Esophagus muscularis mucosa (tissue), 4 donors: ENCODE data around the gene BEX4. TPM values are rescaled to one million over a fixed set of nuclear protein-coding genes. Genes with fewer than 3 reads are reported as not detected.
"Not testable (repeated sequence)": the region's sequence is repeated elsewhere in the genome, so short reads cannot be mapped to it uniquely, and the experiment has no call there.

Source experiments
- DNase-seq: peaks from one replicate; pipeline ENCODE4 v3.0.0-alpha.2; 2017; ENCODE audit errors: extremely low spot score
- H3K27ac ChIP-seq, 4 donors: fragments of 200-600 bp; sonication (generic); replicated peaks in 1 of 4; 1 replicate in 3 of 4; 2 replicates in 1 of 4; pipeline ENCODE4 v1.5.1; 2016 to 2019; ENCODE audit warnings: mild to moderate bottlenecking in 1 of 4
- H3K27me3 ChIP-seq, 4 donors: fragments of 200-600 bp; sonication (generic); one replicate each; pipeline versions ENCODE4 v1.5.1 to v1.6.0; 2016 to 2019
- H3K36me3 ChIP-seq, 4 donors: fragments of 200-600 bp; sonication (generic); one replicate each; pipeline ENCODE4 v1.5.1; 2016 to 2019
- H3K4me1 ChIP-seq, 4 donors: fragments of 200-600 bp; sonication (generic); one replicate each; pipeline ENCODE4 v1.5.1; 2016 to 2019
- H3K4me3 ChIP-seq, 4 donors: fragments of 200-600 bp; sonication (generic); 1 replicate in 2 of 4; 2 replicates in 2 of 4; pipeline ENCODE4 v1.5.1; 2016 to 2019; ENCODE audit warnings: mild to moderate bottlenecking in 4 of 4, moderate library complexity in 1 of 4
- H3K9me3 ChIP-seq, 4 donors: fragments of 200-600 bp; sonication (generic); 1 replicate in 3 of 4; 2 replicates in 1 of 4; pipeline ENCODE4 v1.5.1; 2016 to 2019
- CTCF ChIP-seq, 3 experiments: fragments of 200-600 bp in 2 of 3; fragments of 450-650 bp in 1 of 3; sonication (generic) in 2 of 3; IDR thresholded peaks; one replicate each; pipeline ENCODE4 v1.5.1; 2017 to 2019; ENCODE audit warnings: antibody characterized with exemption in 3 of 3, mild to moderate bottlenecking in 2 of 3, moderate library complexity in 1 of 3
- EP300 ChIP-seq: sonication (generic); formaldehyde crosslinking; IDR thresholded peaks from one replicate; pipeline ENCODE4 v1.6.1; 2017; ENCODE audit warnings: antibody characterized with exemption
- POLR2A ChIP-seq: fragments of 450-650 bp; IDR thresholded peaks from one replicate; pipeline ENCODE4 v1.6.1; 2017; ENCODE audit warnings: antibody characterized with exemption, moderate library complexity, mild to moderate bottlenecking, low read depth
- POLR2AphosphoS5 ChIP-seq, 2 donors: sonication (generic); formaldehyde crosslinking; IDR thresholded peaks; one replicate each; pipeline ENCODE4 v1.6.1; 2017; ENCODE audit warnings: antibody characterized with exemption in 2 of 2
- WGBS: methylation state at CpG from one replicate; pipeline ENCODE4 v1.1.5; 2018; 5-methylcytosine and 5-hydroxymethylcytosine counted together
- intact Hi-C: fragments of 100-400 bp; cut with DNase I; formaldehyde crosslinking; loops from one replicate; pipeline ENCODE4 v1.15.1; 2023
- total RNA-seq, 4 donors: library from RNA; depleted of rRNA; stranded (reverse); fragments of >200 nt; gene quantifications; one replicate each; pipeline versions ENCODE4 v1.1.0 to v1.2.1, GENCODE V29; 2016

Gene BEX4
- total RNA-seq, 4 donors from 2014 or later = 31.1 to 66.8 (median 49.0) TPM

- Histone ChIP-seq H3K27me3 (peaks cover 0 to 13% (median 0%) of the 10 kb centered on the region in 4 donors), H3K4me3 (no peak overlapping the region), H3K4me1 (peaks cover 0 to 3% (median 2%) of the 10 kb centered on the region in 4 donors), H3K9me3 (no peaks in the 10 kb centered on the region), H3K27ac (no peak overlapping the region), H3K36me3 (no peaks in the 10 kb centered on the region)
- TF ChIP-seq POLR2AphosphoS5 (IDR thresholded peaks at IDR 0.05) (no peak), CTCF (IDR thresholded peaks at IDR 0.05) (no peak), POLR2A (no peak), EP300 (no peak)
- intact Hi-C loops = loop anchor here (2.0 kb wide), 1 partner anchor 229 kb away; no protein-coding TSS in a partner anchor
- no peak for DNase-seq
These were observed 37.4 kb upstream of the BEX4 start for GRCh38 chrX:103177556-103177955.

- H3K27ac ChIP-seq = no peak overlapping the region
- intact Hi-C loops = no loop called here
- H3K4me3 ChIP-seq = no peak overlapping the region
- TF ChIP-seq EP300 (no peak), POLR2A (no peak), CTCF (IDR thresholded peaks at IDR 0.05) (no peak), POLR2AphosphoS5 (IDR thresholded peaks at IDR 0.05) (no peak)
- no peak for DNase-seq
- 29% methylated on average over 6 of the region's 9 CpGs for WGBS
- H3K27me3 ChIP-seq = peaks cover 0 to 6% (median 0%) of the 10 kb centered on the region in 4 donors
- no peaks in the 10 kb centered on the region for H3K36me3 ChIP-seq
- no peaks in the 10 kb centered on the region for H3K4me1 ChIP-seq
- H3K9me3 ChIP-seq = no peaks in the 10 kb centered on the region
These were observed 31.0 kb upstream of the BEX4 start for GRCh38 chrX:103183912-103184311.

- 55% methylated on average over 1 of the region's 1 CpG for WGBS
- intact Hi-C loops = no loop called here
- H3K4me1 ChIP-seq = no peaks in the 10 kb centered on the region
- no peaks in the 10 kb centered on the region for H3K9me3 ChIP-seq
- TF ChIP-seq EP300 = no peak
- no peak for TF ChIP-seq POLR2A
- TF ChIP-seq CTCF (IDR thresholded peaks at IDR 0.05) = no peak
- no peak for TF ChIP-seq POLR2AphosphoS5 (IDR thresholded peaks at IDR 0.05)
- no peaks in the 10 kb centered on the region for H3K27me3 ChIP-seq
- no peaks in the 10 kb centered on the region for H3K36me3 ChIP-seq
- H3K27ac ChIP-seq = no peak overlapping the region
- H3K4me3 ChIP-seq = no peak overlapping the region
- no peak for DNase-seq
These were observed 26.9 kb upstream of the BEX4 start for GRCh38 chrX:103187953-103188475.

- no peaks in the 10 kb centered on the region for H3K9me3 ChIP-seq
- intact Hi-C loops = no loop called here
- TF ChIP-seq EP300 (no peak), POLR2AphosphoS5 (IDR thresholded peaks at IDR 0.05) (no peak), CTCF (IDR thresholded peaks at IDR 0.05) (no peak), POLR2A (no peak)
- H3K36me3 ChIP-seq = no peaks in the 10 kb centered on the region
- no peak overlapping the region for H3K4me3 ChIP-seq
- no peak overlapping the region for H3K27ac ChIP-seq
- no peaks in the 10 kb centered on the region for H3K4me1 ChIP-seq
- DNase-seq = no peak
- H3K27me3 ChIP-seq = no peaks in the 10 kb centered on the region
- WGBS = 20% methylated on average over 2 of the region's 2 CpGs
These were observed 17.1 kb upstream of the BEX4 start for GRCh38 chrX:103197721-103198306.

GRCh38 chrX:103198668-103199067 lies 16.2 kb upstream of the BEX4 start:
- H3K9me3 ChIP-seq, H3K4me3 ChIP-seq, DNase-seq, H3K4me1 ChIP-seq, H3K36me3 ChIP-seq, H3K27ac ChIP-seq, intact Hi-C loops, H3K27me3 ChIP-seq: not testable (repeated sequence)
- 89% methylated on average over 4 of the region's 4 CpGs for WGBS
